Nephron (organoid): Measurements from ENCODE around the gene ATP2A3.

Experiments used
- H3K27ac Mint-ChIP-seq, 3 experiments: 2 replicates each; pipeline ENCODE4 v1.8.0; 2020; ENCODE audit warnings: mixed read lengths in 3 of 3, mild to moderate bottlenecking in 2 of 3, moderate library complexity in 1 of 3
- H3K27me3 Mint-ChIP-seq: 2 replicates; pipeline ENCODE4 v1.8.0; 2021; ENCODE audit warnings: low read depth, mild to moderate bottlenecking, moderate library complexity, mixed read lengths
- H3K36me3 Mint-ChIP-seq: 2 replicates; pipeline ENCODE4 v1.8.0; 2020; ENCODE audit warnings: low read depth, mixed read lengths
- H3K4me1 Mint-ChIP-seq: 2 replicates; pipeline ENCODE4 v1.8.0; 2020; ENCODE audit warnings: mixed read lengths
- H3K4me3 Mint-ChIP-seq, 3 experiments: 2 replicates each; pipeline ENCODE4 v1.8.0; 2020; ENCODE audit warnings: mild to moderate bottlenecking in 3 of 3, mixed read lengths in 3 of 3, moderate library complexity in 2 of 3
- H3K9me3 Mint-ChIP-seq: 2 replicates; pipeline ENCODE4 v1.8.0; 2020; ENCODE audit warnings: mixed read lengths
- CTCF ChIP-seq, 3 experiments: fragments of 200-600 bp; sonication (generic); IDR thresholded peaks; one replicate each; pipeline ENCODE4 v1.5.0; 2021; ENCODE audit warnings: antibody characterized with exemption in 3 of 3; ENCODE audit not compliant: unreplicated experiment in 3 of 3

The ATP2A3 gene

GRCh38 chr17:4007346-4008081 is 43.3 kb upstream of the ATP2A3 start:
- Mint-ChIP-seq H3K27ac (peak overlapping the region; percentile 79 to 93 (median 84)), H3K27me3 (no peaks in the 10 kb centered on the region), H3K36me3 (peaks cover 47% of the 10 kb centered on the region), H3K9me3 (no peaks in the 10 kb centered on the region), H3K4me1 (peaks cover 44% of the 10 kb centered on the region), H3K4me3 (peak overlapping the region in 1 of 3 experiments; percentile 50)
- TF ChIP-seq CTCF (IDR thresholded peaks at IDR 0.05; ENCODE audit: unreplicated experiment in 3 of 3) = no peak

DNA sequence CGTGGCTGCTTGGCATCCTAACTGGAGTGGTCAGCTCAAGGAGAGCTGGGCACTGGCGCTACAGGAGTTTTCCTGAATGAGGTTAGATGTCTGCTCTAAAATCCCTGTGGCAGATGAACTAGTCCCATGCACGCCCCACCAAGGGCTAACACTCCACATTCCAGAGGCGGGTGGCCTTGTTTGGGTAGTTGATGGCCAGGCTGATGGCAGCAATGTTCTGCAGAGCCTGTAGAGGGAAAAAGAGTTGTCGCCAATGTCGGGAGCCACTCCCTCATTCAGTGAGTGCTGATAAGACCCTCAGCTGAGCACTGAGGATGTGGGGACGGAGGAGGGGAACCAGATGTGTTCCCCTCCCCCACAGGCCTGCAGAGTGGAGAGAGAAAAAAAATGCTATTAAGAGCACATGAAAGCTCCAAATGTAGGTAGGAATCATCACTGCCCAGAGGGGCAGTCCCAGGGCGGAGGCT is 42.5 kb upstream of the ATP2A3 start:
- H3K9me3 Mint-ChIP-seq = no peaks in the 10 kb centered on the region
- H3K36me3 Mint-ChIP-seq = peaks cover 41% of the 10 kb centered on the region
- H3K27me3 Mint-ChIP-seq = no peaks in the 10 kb centered on the region
- H3K4me3 Mint-ChIP-seq = peak overlapping the region; percentile 17 to 50 (median 24)
- peaks cover 44% of the 10 kb centered on the region for H3K4me1 Mint-ChIP-seq
- TF ChIP-seq CTCF (IDR thresholded peaks at IDR 0.05; ENCODE audit: unreplicated experiment in 3 of 3) = no peak
- peak overlapping the region; percentile 79 to 93 (median 84) for H3K27ac Mint-ChIP-seq

DNA sequence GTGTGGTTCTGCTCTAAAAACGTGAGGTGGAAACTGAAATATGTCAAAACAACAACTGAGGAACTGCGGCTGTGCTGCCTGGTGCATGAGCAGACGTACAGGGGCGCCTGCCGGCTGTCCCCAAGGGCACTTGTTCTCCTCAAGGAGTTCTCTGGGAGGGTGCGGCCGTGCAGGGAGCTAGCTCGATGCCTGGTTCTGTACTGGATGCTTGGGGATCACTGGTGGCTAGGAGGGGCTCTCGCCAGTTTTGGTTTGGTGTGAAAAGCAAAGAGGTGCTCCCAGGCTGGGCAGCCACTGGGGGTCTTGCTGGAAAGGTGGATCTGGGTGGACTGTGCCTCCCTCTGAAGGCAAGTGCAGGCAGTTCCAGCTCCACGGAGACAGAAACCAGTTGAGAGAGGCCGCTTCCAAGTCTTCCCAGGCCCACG is 41.9 kb upstream of the ATP2A3 start:
- H3K9me3 Mint-ChIP-seq = no peaks in the 10 kb centered on the region
- H3K36me3 Mint-ChIP-seq = peaks cover 41% of the 10 kb centered on the region
- no peak overlapping the region for H3K27ac Mint-ChIP-seq
- no peaks in the 10 kb centered on the region for H3K27me3 Mint-ChIP-seq
- no peak overlapping the region for H3K4me3 Mint-ChIP-seq
- no peak for TF ChIP-seq CTCF (IDR thresholded peaks at IDR 0.05; ENCODE audit: unreplicated experiment in 3 of 3)
- peaks cover 44% of the 10 kb centered on the region for H3K4me1 Mint-ChIP-seq

GRCh38 chr17:4005296-4006164 is 41.3 kb upstream of the ATP2A3 start:
- Mint-ChIP-seq H3K4me3 (no peak overlapping the region), H3K27ac (no peak overlapping the region), H3K9me3 (no peaks in the 10 kb centered on the region), H3K27me3 (no peaks in the 10 kb centered on the region), H3K36me3 (peaks cover 41% of the 10 kb centered on the region), H3K4me1 (peaks cover 44% of the 10 kb centered on the region)
- no peak for TF ChIP-seq CTCF (IDR thresholded peaks at IDR 0.05; ENCODE audit: unreplicated experiment in 3 of 3)

DNA sequence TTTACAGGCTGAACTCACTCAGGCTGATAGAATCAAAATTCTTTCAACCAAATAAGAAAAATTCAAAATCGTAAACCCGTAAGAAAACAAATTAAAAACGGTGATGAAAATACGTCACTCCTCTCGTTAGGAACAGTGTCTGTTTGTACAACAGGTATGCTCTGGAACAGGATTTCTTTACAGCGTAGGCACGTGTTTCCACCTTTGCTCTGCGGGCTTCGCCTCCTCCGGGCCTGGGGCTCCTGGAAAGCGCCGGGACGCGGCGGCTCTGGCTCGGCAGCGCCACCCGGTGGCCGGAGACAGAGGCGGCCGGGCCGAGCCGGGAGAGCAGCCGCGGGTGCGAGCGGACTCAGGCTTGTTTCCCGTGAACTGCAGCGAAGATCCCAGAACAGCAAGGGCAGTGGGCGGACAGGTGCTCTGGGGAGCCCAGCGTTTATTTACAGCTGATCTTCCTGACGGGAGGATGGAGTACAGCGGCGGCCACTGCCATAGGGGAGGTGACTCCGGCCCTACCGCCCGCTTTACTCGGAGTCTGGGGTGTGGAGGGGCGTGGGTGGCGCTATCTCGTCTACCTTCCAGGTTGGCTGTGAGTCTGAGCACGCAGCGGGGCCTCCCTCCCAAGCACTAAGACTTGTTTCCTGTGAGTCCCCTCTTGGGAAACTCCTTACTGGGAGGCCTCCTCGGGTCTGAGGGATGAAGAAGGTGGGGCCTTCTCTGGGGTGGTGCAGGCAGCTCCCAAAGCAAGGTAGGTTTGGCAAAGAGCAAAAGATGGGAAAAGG is 40.5 kb upstream of the ATP2A3 start:
- Mint-ChIP-seq H3K27me3 (no peaks in the 10 kb centered on the region), H3K27ac (peak overlapping the region; percentile 85 to 86 (median 86)), H3K4me3 (no peak overlapping the region), H3K4me1 (peaks cover 44% of the 10 kb centered on the region), H3K9me3 (no peaks in the 10 kb centered on the region), H3K36me3 (peaks cover 39% of the 10 kb centered on the region)
- peak; percentile 94 to 97 (median 97) for TF ChIP-seq CTCF (IDR thresholded peaks at IDR 0.05; ENCODE audit: unreplicated experiment in 3 of 3)
